ENCODE measurements around the gene TLR9.

DNA sequence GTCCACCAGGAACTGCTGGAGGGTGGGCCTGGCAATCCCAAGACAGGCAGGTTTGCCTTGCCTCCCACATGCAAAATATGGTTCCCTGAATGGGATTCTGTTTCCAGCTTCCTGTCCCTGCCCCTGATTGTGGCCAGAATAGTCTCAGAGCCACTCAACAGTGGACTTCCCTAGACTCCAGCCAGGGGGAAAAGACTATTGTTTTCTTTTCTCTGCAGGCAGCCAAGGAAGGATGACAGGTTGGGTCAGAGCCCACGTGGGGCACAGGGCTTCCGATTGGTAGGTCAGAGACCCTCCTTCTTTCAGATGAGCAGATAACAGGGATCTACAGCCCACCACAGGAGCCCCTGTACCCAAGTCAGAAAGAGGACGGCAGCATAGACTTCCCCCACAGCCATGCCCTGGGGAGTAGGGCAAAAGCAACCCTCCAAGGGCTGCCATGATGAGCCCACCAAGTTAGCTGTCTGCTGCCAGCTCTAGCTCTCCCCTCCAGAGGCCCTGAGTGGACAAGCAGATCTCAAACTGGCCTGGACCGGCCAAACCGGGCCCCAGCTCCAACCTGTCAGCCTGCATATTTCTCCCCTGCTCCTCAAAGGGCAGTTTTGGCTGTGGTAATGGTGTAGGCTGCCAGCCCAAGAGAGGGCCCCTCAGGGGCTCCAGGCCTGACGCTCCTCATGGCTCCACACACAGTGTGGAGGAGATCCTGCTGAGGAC is 6.4 kb downstream of the TLR9 start:
- TF ChIP-seq, protein P1, sequence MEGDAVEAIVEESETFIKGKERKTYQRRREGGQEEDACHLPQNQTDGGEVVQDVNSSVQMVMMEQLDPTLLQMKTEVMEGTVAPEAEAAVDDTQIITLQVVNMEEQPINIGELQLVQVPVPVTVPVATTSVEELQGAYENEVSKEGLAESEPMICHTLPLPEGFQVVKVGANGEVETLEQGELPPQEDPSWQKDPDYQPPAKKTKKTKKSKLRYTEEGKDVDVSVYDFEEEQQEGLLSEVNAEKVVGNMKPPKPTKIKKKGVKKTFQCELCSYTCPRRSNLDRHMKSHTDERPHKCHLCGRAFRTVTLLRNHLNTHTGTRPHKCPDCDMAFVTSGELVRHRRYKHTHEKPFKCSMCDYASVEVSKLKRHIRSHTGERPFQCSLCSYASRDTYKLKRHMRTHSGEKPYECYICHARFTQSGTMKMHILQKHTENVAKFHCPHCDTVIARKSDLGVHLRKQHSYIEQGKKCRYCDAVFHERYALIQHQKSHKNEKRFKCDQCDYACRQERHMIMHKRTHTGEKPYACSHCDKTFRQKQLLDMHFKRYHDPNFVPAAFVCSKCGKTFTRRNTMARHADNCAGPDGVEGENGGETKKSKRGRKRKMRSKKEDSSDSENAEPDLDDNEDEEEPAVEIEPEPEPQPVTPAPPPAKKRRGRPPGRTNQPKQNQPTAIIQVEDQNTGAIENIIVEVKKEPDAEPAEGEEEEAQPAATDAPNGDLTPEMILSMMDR (conservative IDR thresholded peaks at IDR 0.05 in 1 of 2, IDR thresholded peaks at IDR 0.05 in 1 of 2; ENCODE audit: extremely low read depth in 1 of 2, insufficient read depth in 1 of 2, low read depth in 1 of 2, low read length in 2 of 2): no peak
- no peak for TF ChIP-seq EZH2 (IDR thresholded peaks at IDR 0.05; ENCODE audit: borderline replicate concordance, low read length)

Data from mammary epithelial cell (primary cell).